T-cell (primary cell): Measurements from ENCODE around the gene RGS19. TPM values are rescaled to one million over a fixed set of nuclear protein-coding genes. Genes with fewer than 3 reads are reported as not detected.
A peak's percentile ranks its signal among the peaks of the same experiment; 100 is the strongest.

ENCODE experiments used
- ATAC-seq, 4 experiments: fragments of 200-7000 bp in 3 of 4; fragments of 150-1000 bp in 1 of 4; cut with Tn5 transposase; replicated peaks in 1 of 4; 1 replicate in 3 of 4; 2 replicates in 1 of 4; pipeline ENCODE4 v1.10.0; 2021; ENCODE audit warnings: moderate library complexity in 3 of 4, mild to moderate bottlenecking in 2 of 4, moderate number of reproducible peaks in 1 of 4
- CTCF ChIA-PET, 2 donors: fragments of 300-600 bp; sonication (Branson Sonifier 250); formaldehyde crosslinking; loops; one replicate each; lab custom pipeline; 2022; ENCODE audit warnings: antibody characterized with exemption in 2 of 2; lab: Charles Lee
- POLR2A ChIA-PET, 2 donors: fragments of 300-600 bp; sonication (Branson Sonifier 250); formaldehyde crosslinking; loops; one replicate each; lab custom pipeline; 2022; ENCODE audit warnings: antibody characterized with exemption in 2 of 2; lab: Charles Lee
- DNase-seq, 35 experiments: peaks; one replicate each; pipeline versions ENCODE4 v3.0.0 to v3.0.0-alpha.2; 2013 to 2023
- H3K27ac ChIP-seq: one replicate; pipeline ENCODE4 v1.5.1; 2013; ENCODE audit warnings: low read length
- H3K27me3 ChIP-seq, 2 experiments: replicated peaks in 1 of 2; 1 replicate in 1 of 2; 2 replicates in 1 of 2; pipeline versions ENCODE4 v1.6.1 to v1.7.0; 2013; ENCODE audit warnings: low read length in 1 of 2, mixed read lengths in 1 of 2; ENCODE audit not compliant: control insufficient read depth in 2 of 2, insufficient read depth in 2 of 2; ENCODE audit errors: extremely low read depth in 1 of 2
- H3K36me3 ChIP-seq, 2 donors: 1 replicate in 1 of 2; 2 replicates in 1 of 2; pipeline versions ENCODE4 v1.6.1 to v1.7.0; 2013; ENCODE audit warnings: low read length in 1 of 2; ENCODE audit not compliant: control insufficient read depth in 2 of 2, insufficient read depth in 1 of 2; ENCODE audit errors: extremely low read depth in 1 of 2
- H3K4me1 ChIP-seq, 2 experiments: 1 replicate in 1 of 2; 2 replicates in 1 of 2; pipeline versions ENCODE4 v1.6.1 to v1.7.0; 2013; ENCODE audit warnings: low read length in 2 of 2, mixed read lengths in 1 of 2; ENCODE audit not compliant: insufficient read depth in 2 of 2, control insufficient read depth in 1 of 2; ENCODE audit errors: extremely low read depth in 1 of 2
- H3K4me3 ChIP-seq, 2 donors: 1 replicate in 1 of 2; 2 replicates in 1 of 2; pipeline versions ENCODE4 v1.5.1 to v1.7.0; 2013; ENCODE audit warnings: mild to moderate bottlenecking in 2 of 2, low read length in 1 of 2, moderate library complexity in 1 of 2; ENCODE audit not compliant: control insufficient read depth in 1 of 2; ENCODE audit errors: extremely low read depth in 1 of 2
- H3K9me3 ChIP-seq: 2 replicates; pipeline ENCODE4 v1.7.0; 2013
- H3K27ac Mint-ChIP-seq, 2 donors: one replicate each; pipeline ENCODE4 v1.8.0; 2020 to 2021; ENCODE audit warnings: mild to moderate bottlenecking in 2 of 2, mixed read lengths in 2 of 2
- H3K27me3 Mint-ChIP-seq, 2 donors: one replicate each; pipeline ENCODE4 v1.8.0; 2021 to 2022; ENCODE audit warnings: mixed read lengths in 2 of 2
- H3K36me3 Mint-ChIP-seq: one replicate; pipeline ENCODE4 v1.8.0; 2021; ENCODE audit warnings: mixed read lengths
- H3K4me1 Mint-ChIP-seq, 3 donors: one replicate each; pipeline ENCODE4 v1.8.0; 2020 to 2022; ENCODE audit warnings: mixed read lengths in 3 of 3, mild to moderate bottlenecking in 1 of 3
- H3K4me3 Mint-ChIP-seq, 3 donors: one replicate each; pipeline ENCODE4 v1.8.0; 2020 to 2022; ENCODE audit warnings: mild to moderate bottlenecking in 3 of 3, mixed read lengths in 3 of 3, moderate library complexity in 3 of 3
- H3K9me3 Mint-ChIP-seq, 3 donors: one replicate each; pipeline ENCODE4 v1.8.0; 2020 to 2022; ENCODE audit warnings: mixed read lengths in 3 of 3
- WGBS: methylation state at CpG from one replicate; pipeline ENCODE4 v1.1.5; 2013; ENCODE audit warnings: missing lambda C conversion rate; ENCODE audit not compliant: insufficient coverage; 5-methylcytosine and 5-hydroxymethylcytosine counted together
- total RNA-seq, 35 experiments: library from RNA in 6 of 35; stranded (reverse) in 6 of 35; fragments of 120-200 nt in 1 of 35; gene quantifications; one replicate each; pipeline versions ENCODE4 v1.2.1 to v1.2.4 and lab custom pipeline; 2013 to 2026

RGS19 gene
- total RNA-seq, 5 donors from 2014 or later (not counting 1 experiment from before 2014, with no cell fraction given) = 39.2 to 61.7 (median 57.3) TPM

DNA sequence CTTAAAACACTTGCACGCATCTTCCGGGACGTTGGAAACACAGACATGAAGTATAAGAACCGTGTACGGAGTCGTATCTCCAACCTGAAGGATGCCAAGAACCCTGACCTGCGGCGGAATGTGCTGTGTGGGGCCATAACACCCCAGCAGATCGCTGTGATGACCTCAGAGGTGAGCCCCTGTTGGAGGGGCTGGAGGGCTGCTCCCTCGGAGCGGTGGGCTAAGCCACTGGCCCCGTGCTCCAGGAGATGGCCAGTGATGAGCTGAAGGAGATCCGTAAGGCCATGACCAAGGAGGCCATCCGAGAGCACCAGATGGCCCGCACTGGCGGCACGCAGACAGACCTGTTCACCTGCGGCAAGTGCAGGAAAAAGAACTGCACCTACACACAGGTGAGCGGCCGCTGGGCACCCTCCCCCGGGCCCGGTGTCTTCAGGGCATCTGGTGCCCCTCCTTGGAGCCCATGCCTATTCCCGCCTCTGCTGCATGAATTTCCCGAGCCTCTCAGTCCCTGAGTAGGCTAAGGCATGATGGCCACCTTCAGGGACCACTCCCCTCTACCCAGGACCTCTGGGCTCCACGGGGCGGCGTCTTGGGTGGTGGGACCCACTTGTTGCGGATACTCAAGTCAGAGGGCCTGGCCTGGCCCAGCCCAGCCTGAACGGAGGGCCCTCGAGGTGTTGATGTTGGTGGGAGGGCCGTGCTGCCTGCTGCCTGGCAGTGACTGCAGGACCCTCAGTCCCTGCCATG, 8.9 kb downstream of the RGS19 start:
- Histone ChIP-seq H3K36me3 (peaks cover 9 to 32% of the 10 kb centered on the region in 2 donors), H3K9me3 (no peaks in the 10 kb centered on the region), H3K4me3 (no peak overlapping the region), H3K4me1 (peaks cover 10 to 60% of the 10 kb centered on the region in 2 experiments), H3K27ac (no peak overlapping the region), H3K27me3 (no peaks in the 10 kb centered on the region)
- 89% methylated on average over 24 of the region's 31 CpGs for WGBS
- Mint-ChIP-seq H3K4me3 (no peak overlapping the region), H3K9me3 (no peaks in the 10 kb centered on the region), H3K4me1 (peaks cover 21 to 46% (median 25%) of the 10 kb centered on the region in 3 donors), H3K36me3 (peaks cover 2% of the 10 kb centered on the region), H3K27me3 (no peaks in the 10 kb centered on the region), H3K27ac (peak overlapping the region in 1 of 2 donors; percentile 19)
- ChIA-PET CTCF (no interaction called here), POLR2A (no interaction called here)
- DNase-seq (no peak), ATAC-seq (no peak)

DNA sequence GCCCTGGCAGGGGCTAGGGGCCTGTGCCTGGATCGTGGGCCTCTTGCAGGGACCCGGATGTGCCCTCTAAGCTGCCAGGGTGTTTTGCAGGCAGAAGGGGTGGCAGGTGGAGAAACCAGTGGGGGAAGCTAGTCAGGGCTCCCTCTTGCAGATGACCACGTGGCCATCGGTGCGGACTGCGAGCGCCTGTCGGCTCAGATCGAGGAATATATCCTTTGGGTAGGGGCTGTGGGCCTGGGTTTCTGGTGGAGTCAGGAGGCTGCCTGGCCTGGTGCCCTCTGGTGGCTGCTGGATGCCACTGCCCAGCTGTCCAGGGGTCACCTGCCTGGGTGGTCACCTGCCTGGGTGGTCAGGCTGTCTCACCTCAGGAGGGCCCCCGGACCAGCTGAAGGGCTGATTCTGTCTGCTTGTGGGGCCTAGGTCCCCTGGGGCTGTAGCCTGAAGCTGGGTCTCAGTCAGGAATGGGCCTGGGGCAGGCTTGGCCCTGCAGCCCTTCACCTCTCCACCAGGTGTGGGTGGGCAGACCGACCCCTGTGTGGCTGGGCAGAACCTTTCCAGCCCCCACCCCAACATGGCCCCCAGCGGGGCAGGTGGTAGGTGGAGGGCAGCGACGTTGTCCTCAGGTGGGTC, 9.6 kb downstream of the RGS19 start:
- Mint-ChIP-seq H3K4me1 (peaks cover 27 to 51% (median 31%) of the 10 kb centered on the region in 3 donors), H3K27ac (no peak overlapping the region), H3K9me3 (no peaks in the 10 kb centered on the region), H3K27me3 (no peaks in the 10 kb centered on the region), H3K4me3 (no peak overlapping the region), H3K36me3 (no peaks in the 10 kb centered on the region)
- no peak overlapping the region for H3K4me3 ChIP-seq
- ChIA-PET CTCF (no interaction called here), POLR2A (no interaction called here)
- WGBS = 62% methylated on average over 12 of the region's 14 CpGs
- no peaks in the 10 kb centered on the region for H3K27me3 ChIP-seq
- peak in 1 of 35 experiments; percentile 34 for DNase-seq
- H3K36me3 ChIP-seq = peaks cover 9 to 27% of the 10 kb centered on the region in 2 donors
- H3K27ac ChIP-seq = no peak overlapping the region
- H3K9me3 ChIP-seq = no peaks in the 10 kb centered on the region
- no peak for ATAC-seq
- H3K4me1 ChIP-seq = peaks cover 11 to 67% of the 10 kb centered on the region in 2 experiments

DNA sequence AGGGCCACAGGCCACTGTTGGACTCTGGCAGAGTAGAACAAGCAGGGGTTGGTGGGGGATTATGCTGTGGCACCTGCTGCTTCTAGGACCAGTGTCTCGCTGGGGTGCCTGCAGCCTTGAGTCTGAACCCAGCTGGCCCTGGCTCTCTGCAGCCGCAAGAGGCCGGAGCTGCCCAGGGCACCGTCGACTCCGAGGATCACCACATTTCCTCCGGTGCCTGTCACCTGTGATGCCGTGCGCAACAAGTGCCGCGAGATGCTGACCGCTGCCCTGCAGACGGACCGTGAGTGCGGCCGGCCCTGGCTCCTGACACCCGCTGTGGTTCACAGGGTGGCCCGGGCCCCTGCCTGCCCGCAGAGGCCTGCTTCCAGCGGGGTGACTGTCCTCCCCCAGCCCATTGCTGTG, 10.1 kb downstream of the RGS19 start:
- H3K27me3 ChIP-seq = no peaks in the 10 kb centered on the region
- H3K9me3 ChIP-seq = no peaks in the 10 kb centered on the region
- H3K4me3 Mint-ChIP-seq = no peak overlapping the region
- CTCF ChIA-PET = no interaction called here
- DNase-seq (no peak), ATAC-seq (no peak)
- H3K27ac Mint-ChIP-seq = peak overlapping the region in 1 of 2 donors; percentile 49
- H3K27ac ChIP-seq = no peak overlapping the region
- H3K36me3 ChIP-seq = peaks cover 9 to 24% of the 10 kb centered on the region in 2 donors
- H3K27me3 Mint-ChIP-seq = no peaks in the 10 kb centered on the region
- no peaks in the 10 kb centered on the region for H3K9me3 Mint-ChIP-seq
- H3K36me3 Mint-ChIP-seq = no peaks in the 10 kb centered on the region
- peaks cover 32 to 56% (median 36%) of the 10 kb centered on the region in 3 donors for H3K4me1 Mint-ChIP-seq
- H3K4me3 ChIP-seq = no peak overlapping the region
- WGBS = 92% methylated on average over 19 of the region's 20 CpGs
- peaks cover 11 to 72% of the 10 kb centered on the region in 2 experiments for H3K4me1 ChIP-seq
- POLR2A ChIA-PET = no interaction called here

DNA sequence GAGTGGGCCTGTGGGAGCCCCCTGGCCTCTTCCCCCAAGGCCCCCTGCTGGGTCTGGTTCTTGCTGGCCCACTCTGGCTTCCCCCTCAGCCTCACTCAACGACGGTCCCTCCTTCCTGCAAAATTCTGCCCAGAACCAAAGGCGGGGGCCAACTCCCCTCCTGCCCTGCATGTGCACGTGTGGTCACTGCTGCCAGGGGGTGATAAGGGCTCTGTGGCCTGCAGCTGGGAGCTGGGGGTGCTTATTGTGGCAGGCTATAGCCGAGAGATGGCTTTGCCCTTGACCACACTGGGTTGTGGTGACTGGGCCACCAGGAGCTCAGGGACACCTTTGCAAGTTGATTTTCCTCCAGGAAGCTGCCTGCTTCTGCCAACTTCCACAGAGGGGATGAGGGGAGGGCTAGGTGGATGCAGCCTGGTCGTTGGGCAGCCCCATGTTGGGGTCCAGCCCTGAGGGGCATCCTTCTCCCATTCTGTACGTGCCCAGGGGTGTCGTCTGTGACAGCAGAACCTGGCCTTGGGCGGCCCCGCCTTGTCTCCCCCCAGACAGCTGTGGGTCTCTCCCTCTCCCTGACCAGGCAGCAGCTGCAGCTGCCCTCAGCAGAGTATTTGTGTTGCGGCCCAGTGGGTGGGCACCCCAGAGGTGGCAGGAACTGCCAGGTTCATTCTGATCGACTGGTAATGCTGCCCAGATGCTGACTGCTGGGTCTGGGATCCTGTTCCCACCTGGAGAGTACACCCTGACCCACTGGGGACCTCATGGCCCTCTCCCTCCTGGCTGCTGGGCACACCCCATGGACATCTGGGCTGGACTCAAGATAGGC, 10.7 kb downstream of the RGS19 start:
- CTCF ChIA-PET = no interaction called here
- Mint-ChIP-seq H3K4me1 (peaks cover 38 to 62% (median 42%) of the 10 kb centered on the region in 3 donors), H3K27me3 (no peaks in the 10 kb centered on the region), H3K27ac (peak overlapping the region in 1 of 2 donors; percentile 49), H3K4me3 (no peak overlapping the region), H3K9me3 (no peaks in the 10 kb centered on the region), H3K36me3 (no peaks in the 10 kb centered on the region)
- ATAC-seq (no peak), DNase-seq (no peak)
- Histone ChIP-seq H3K9me3 (no peaks in the 10 kb centered on the region), H3K4me1 (peaks cover 11 to 77% of the 10 kb centered on the region in 2 experiments), H3K27ac (no peak overlapping the region), H3K27me3 (no peaks in the 10 kb centered on the region), H3K4me3 (no peak overlapping the region), H3K36me3 (peaks cover 9 to 18% of the 10 kb centered on the region in 2 donors)
- 71% methylated on average over 8 of the region's 12 CpGs for WGBS
- POLR2A ChIA-PET = interaction anchor here in 1 of 2 donors (0.5 kb wide), 1 partner anchor 25 kb away, joined by 4 read pairs; no protein-coding TSS in a partner anchor

DNA sequence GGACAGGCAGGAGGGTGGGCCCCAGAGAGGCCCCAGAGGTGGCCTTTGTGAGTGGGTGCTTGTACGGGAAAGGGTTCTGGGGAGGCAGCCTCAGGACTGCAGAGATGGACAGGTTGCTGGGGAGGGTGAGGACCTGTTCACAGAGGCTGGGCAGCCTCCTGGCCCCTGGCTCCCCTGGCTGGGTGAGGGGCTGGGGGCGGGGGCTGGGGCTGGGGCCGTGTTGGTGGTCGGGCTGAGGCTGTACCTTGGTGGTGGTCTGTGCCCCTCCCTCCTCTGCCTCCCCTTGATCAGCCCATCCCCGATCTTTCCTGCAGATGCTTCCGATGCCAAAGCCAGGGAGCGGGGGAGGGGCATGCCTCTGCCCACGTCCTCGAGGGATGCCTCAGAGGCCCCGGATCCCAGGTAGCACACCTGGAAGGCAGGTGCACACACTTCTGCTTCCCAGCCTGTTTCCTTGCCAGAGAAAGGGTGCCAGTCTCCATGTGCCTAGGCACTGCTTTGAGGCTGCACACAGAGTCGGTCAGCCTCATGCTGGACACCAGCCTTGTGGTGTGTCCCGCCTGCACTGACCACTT, 11.5 kb downstream of the RGS19 start:
- peaks cover 11 to 81% of the 10 kb centered on the region in 2 experiments for H3K4me1 ChIP-seq
- DNase-seq (no peak), ATAC-seq (no peak)
- H3K9me3 ChIP-seq = no peaks in the 10 kb centered on the region
- H3K4me3 ChIP-seq = no peak overlapping the region
- WGBS = 80% methylated on average over 10 of the region's 12 CpGs
- Mint-ChIP-seq H3K36me3 (no peaks in the 10 kb centered on the region), H3K27ac (peak overlapping the region; percentile 39 to 43), H3K9me3 (no peaks in the 10 kb centered on the region), H3K4me1 (peaks cover 39 to 63% (median 43%) of the 10 kb centered on the region in 3 donors), H3K27me3 (no peaks in the 10 kb centered on the region), H3K4me3 (peak overlapping the region in 1 of 3 donors; percentile 31)
- H3K27me3 ChIP-seq = no peaks in the 10 kb centered on the region
- peaks cover 4 to 11% of the 10 kb centered on the region in 2 donors for H3K36me3 ChIP-seq
- ChIA-PET CTCF (no interaction called here), POLR2A (no interaction called here)
- no peak overlapping the region for H3K27ac ChIP-seq
